SK-N-SH (cell line): ENCODE data around the gene TWF2. TPM values are rescaled to one million over a fixed set of nuclear protein-coding genes. Genes with fewer than 3 reads are reported as not detected.

ENCODE experiments used
- CTCF ChIA-PET: fragments of 300-600, 350-600 bp; formaldehyde crosslinking; extraction: SDS; loops from one replicate; lab custom pipeline; 2021; lab: Yijun Ruan, JAX
- POLR2A ChIA-PET: fragments of 350-600 bp; sonication (Branson Sonifier 250); formaldehyde crosslinking; extraction: SDS; loops from one replicate; lab custom pipeline; 2020; ENCODE audit warnings: antibody characterized with exemption, inconsistent platforms; lab: Yijun Ruan, JAX
- DNase-seq: peaks from one replicate; pipeline ENCODE4 v3.0.0; 2012
- H2AFZ ChIP-seq: fragments of 200-600 bp; sonication (generic); 2 replicates; pipeline ENCODE4 v1.8.1; 2016; ENCODE audit warnings: antibody characterized with exemption, mild to moderate bottlenecking, low read depth
- H3F3A ChIP-seq: fragments of 200-600 bp; sonication (generic); replicated peaks from 2 replicates; pipeline ENCODE3; 2016; ENCODE audit warnings: antibody characterized with exemption, mild to moderate bottlenecking; ENCODE audit not compliant: insufficient read depth
- H3K27ac ChIP-seq, 2 experiments: fragments of 200-500 bp in 1 of 2; fragments of 200-600 bp in 1 of 2; sonication (Bioruptor generic) in 1 of 2; sonication (generic), shearing (Covaris generic) in 1 of 2; 2 replicates each; pipeline versions ENCODE4 v1.5.1 to v1.6.1; 2014 to 2016; ENCODE audit warnings: low read depth in 2 of 2, inconsistent platforms in 1 of 2, low read length in 1 of 2, mild to moderate bottlenecking in 1 of 2, mixed read lengths in 1 of 2
- H3K27me3 ChIP-seq: fragments of 200-600 bp; sonication (generic), shearing (Covaris generic); 2 replicates; pipeline ENCODE4 v1.6.1; 2016; ENCODE audit warnings: mixed run types; ENCODE audit not compliant: insufficient read depth
- H3K36me3 ChIP-seq, 2 experiments: fragments of 200-500 bp in 1 of 2; fragments of 200-600 bp in 1 of 2; sonication (Bioruptor generic) in 1 of 2; sonication (generic) in 1 of 2; replicated peaks in 1 of 2; 2 replicates each; pipeline versions ENCODE3 to v1.5.1; 2014 to 2016; ENCODE audit warnings: low read length in 1 of 2, mild to moderate bottlenecking in 1 of 2; ENCODE audit not compliant: insufficient read depth in 2 of 2, control insufficient read depth in 1 of 2
- H3K4me1 ChIP-seq, 2 experiments: fragments of 200-500 bp in 1 of 2; fragments of 200-600 bp in 1 of 2; sonication (Bioruptor generic) in 1 of 2; sonication (generic), shearing (Covaris generic) in 1 of 2; 2 replicates each; pipeline versions ENCODE4 v1.5.1 to v1.6.1; 2014 to 2016; ENCODE audit warnings: low read depth in 1 of 2, low read length in 1 of 2, mixed run types in 1 of 2; ENCODE audit not compliant: insufficient read depth in 2 of 2, control insufficient read depth in 1 of 2
- H3K4me2 ChIP-seq: fragments of 200-600 bp; sonication (generic), shearing (Covaris generic); 2 replicates; pipeline ENCODE4 v1.6.1; 2017; ENCODE audit warnings: mixed run types
- H3K4me3 ChIP-seq, 2 experiments: fragments of 200-500 bp in 1 of 2; fragments of 200-600 bp in 1 of 2; sonication (Bioruptor generic) in 1 of 2; sonication (generic), shearing (Covaris generic) in 1 of 2; 2 replicates each; pipeline versions ENCODE4 v1.5.1 to v1.8.1; 2014 to 2016; ENCODE audit warnings: low read depth in 2 of 2, inconsistent platforms in 1 of 2, low read length in 1 of 2, mild to moderate bottlenecking in 1 of 2, mixed read lengths in 1 of 2, moderate library complexity in 1 of 2
- H3K79me2 ChIP-seq: fragments of 200-600 bp; sonication (generic); 2 replicates; pipeline ENCODE4 v1.8.1; 2017; ENCODE audit warnings: mild to moderate bottlenecking; ENCODE audit not compliant: insufficient read depth
- H3K9ac ChIP-seq: fragments of 200-600 bp; sonication (generic); 2 replicates; pipeline ENCODE4 v1.6.1; 2017; ENCODE audit warnings: mixed run types
- H3K9me2 ChIP-seq: fragments of 200-600 bp; sonication (generic); 2 replicates; pipeline ENCODE4 v1.6.1; 2017; ENCODE audit warnings: mixed run types
- H3K9me3 ChIP-seq: fragments of 200-600 bp; sonication (generic); 2 replicates; pipeline ENCODE4 v1.6.1; 2017; ENCODE audit warnings: mixed run types, mild to moderate bottlenecking, moderate library complexity
- H4K20me1 ChIP-seq: fragments of 200-600 bp; sonication (generic); 2 replicates; pipeline ENCODE4 v1.6.1; 2017; ENCODE audit warnings: mild to moderate bottlenecking, mixed run types; ENCODE audit not compliant: insufficient read depth
- ELF1 ChIP-seq: IDR thresholded peaks from 2 replicates; pipeline ENCODE4 v1.4.0; 2012
- FOXM1 ChIP-seq: IDR thresholded peaks from 2 replicates; pipeline ENCODE4 v1.4.0; 2012; ENCODE audit warnings: low read depth, mild to moderate bottlenecking
- IRF3 ChIP-seq: fragments of 150-350 bp; IDR thresholded peaks from 2 replicates; pipeline ENCODE4 v1.6.1; 2016; ENCODE audit warnings: mild to moderate bottlenecking, low read depth, low read length
- JUND ChIP-seq: IDR thresholded peaks from 2 replicates; pipeline ENCODE4 v1.4.0; 2012
- MAX ChIP-seq: IDR thresholded peaks from 2 replicates; pipeline ENCODE4 v1.4.0; 2012; ENCODE audit warnings: low read depth
- MXI1 ChIP-seq: IDR thresholded peaks from 2 replicates; pipeline ENCODE4 v1.6.1; 2012; ENCODE audit warnings: mild to moderate bottlenecking, low read depth, low read length, improper control_type of control experiment
- RAD21 ChIP-seq: IDR thresholded peaks from 2 replicates; pipeline ENCODE4 v1.6.1; 2012; ENCODE audit warnings: mild to moderate bottlenecking, low read length
- REST ChIP-seq: IDR thresholded peaks from 2 replicates; pipeline ENCODE4 v1.6.1; 2012; ENCODE audit warnings: mild to moderate bottlenecking, low read depth, low read length, moderate library complexity
- WGBS: methylation state at CpG from one replicate; pipeline ENCODE4 v1.1.6; 2017; ENCODE audit warnings: low lambda C conversion rate; 5-methylcytosine and 5-hydroxymethylcytosine counted together
- polyA plus RNA-seq, 3 experiments: library from polyadenylated mRNA; depleted of rRNA; stranded (reverse); fragments of >200 nt; gene quantifications; 2 replicates each; pipeline ENCODE4 v1.2.3, GENCODE V29; 2012

The TWF2 gene
- polyA plus RNA-seq, 1 of the 3 experiments (the other 2 are of a cell fraction), result 188 TPM

GRCh38 chr3:52223449-52224408, 15.2 kb downstream of the TWF2 start:
- no peaks in the 10 kb centered on the region for H3K79me2 ChIP-seq
- H3K4me2 ChIP-seq, result no peak overlapping the region
- no peak overlapping the region for H3K27ac ChIP-seq
- H3F3A ChIP-seq, result no peaks in the 10 kb centered on the region
- H3K36me3 ChIP-seq, result peaks cover 0 to 6% of the 10 kb centered on the region in 2 experiments
- no peak overlapping the region for H3K4me3 ChIP-seq
- no peaks in the 10 kb centered on the region for H3K9me3 ChIP-seq
- H4K20me1 ChIP-seq, result no peaks in the 10 kb centered on the region
- H2AFZ ChIP-seq, result no peak overlapping the region
- no peak overlapping the region for H3K9ac ChIP-seq
- DNase-seq, result no peak
- TF ChIP-seq MXI1 (no peak), ELF1 (no peak), FOXM1 (no peak), REST (no peak), RAD21 (no peak), IRF3 (no peak), MAX (no peak), JUND (no peak)
- no peaks in the 10 kb centered on the region for H3K27me3 ChIP-seq
- peaks cover 0 to 2% of the 10 kb centered on the region in 2 experiments; a peak in 1 of 4 replicates for H3K4me1 ChIP-seq
- H3K9me2 ChIP-seq, result no peaks in the 10 kb centered on the region
- ChIA-PET CTCF (interaction anchor here (0.7 to 16.1 kb wide), 6 partner anchors 10 to 223 kb away, joined by 3 to 257 read pairs (median 32); partner anchors contain the start of gene TWF2), POLR2A (interaction anchor here (1.1 kb wide), 1 partner anchor 188 kb away, joined by 3 read pairs; no protein-coding TSS in a partner anchor)
- 87% methylated on average over 23 of the region's 32 CpGs for WGBS
